SKM-1 (cell line): Measurements from ENCODE around the gene LCE7A.

Source experiments
- DNase-seq: peaks from one replicate; lab custom pipeline; 2025; ENCODE audit not compliant: unreplicated experiment; lab: John Stamatoyannopoulos, UW

The LCE7A gene

GRCh38 chr1:152879559-152880198 lies 19.9 kb downstream of the LCE7A start:
- no peak for DNase-seq

- no peak for DNase-seq
Measured at GRCh38 chr1:152880316-152880715, 20.5 kb downstream of the LCE7A start.

DNA sequence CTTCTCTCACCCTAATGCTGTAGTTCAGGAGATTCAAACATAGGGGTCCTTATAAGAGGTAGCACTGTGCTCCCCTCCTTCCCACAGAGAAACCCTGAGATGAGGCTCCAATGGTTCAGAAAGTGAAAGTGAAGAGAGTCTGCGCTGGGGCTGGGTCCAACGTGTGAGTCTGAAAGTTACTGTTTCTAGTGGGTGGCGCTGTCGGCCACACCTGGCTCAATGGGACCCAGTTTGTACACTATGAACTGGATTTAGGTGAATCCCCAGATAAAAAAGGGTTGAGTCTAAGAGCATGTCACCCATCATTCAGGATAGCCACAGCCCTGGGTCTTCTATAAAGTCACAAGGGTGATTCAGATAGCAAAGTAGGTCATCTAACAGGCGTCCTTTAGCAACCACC lies 21.1 kb downstream of the LCE7A start:
- no peak for DNase-seq

- no peak for DNase-seq
Measured at GRCh38 chr1:152884085-152884484, 24.3 kb downstream of the LCE7A start.

DNA sequence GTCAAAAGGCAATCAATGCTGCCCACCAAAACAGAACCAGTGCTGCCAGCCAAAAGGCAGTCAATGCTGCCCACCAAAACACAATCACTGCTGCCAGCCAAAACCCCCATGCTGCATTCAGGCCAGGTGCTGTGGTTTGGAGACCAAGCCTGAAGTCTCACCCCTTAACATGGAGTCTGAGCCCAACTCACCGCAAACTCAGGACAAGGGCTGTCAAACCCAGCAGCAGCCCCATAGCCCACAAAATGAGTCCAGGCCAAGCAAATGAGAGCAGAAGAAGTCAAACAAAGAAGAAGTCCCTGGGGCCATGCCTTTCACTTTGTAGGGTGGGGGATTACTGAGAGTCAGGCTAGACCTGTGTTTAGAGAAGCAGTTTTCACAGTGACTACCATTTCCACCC lies 24.7 kb downstream of the LCE7A start:
- DNase-seq = no peak

DNA sequence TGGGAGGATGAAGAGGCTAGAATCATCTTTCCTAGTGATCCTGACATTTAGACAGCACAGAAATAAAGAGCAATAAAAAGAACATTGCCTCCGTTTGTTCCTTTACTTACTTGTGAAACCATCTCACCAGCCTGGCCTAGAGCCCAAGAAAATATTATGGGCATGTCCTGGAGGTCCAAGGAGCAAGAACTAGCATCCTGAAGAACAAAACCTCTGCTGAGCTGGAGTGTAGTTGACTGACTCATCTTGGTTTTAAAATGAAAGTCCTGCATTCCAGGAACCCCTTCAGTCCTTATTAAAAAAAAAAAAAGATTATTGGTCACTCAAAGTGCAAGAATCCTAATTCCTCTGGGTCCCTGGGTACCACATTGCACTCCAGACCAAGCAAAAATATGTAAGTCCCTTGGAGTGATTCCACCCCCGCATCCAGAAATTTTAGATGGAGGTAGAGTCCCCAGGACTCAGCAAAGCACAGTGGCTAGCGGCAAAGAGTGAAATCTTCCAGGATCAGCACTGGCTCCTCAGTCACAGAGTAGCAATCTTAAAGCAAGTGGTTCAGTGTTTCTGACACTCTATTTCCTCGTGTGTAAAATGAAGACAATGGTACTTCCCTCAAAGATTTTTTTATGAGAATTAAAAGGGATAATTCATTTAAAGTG lies 25.3 kb downstream of the LCE7A start:
- no peak for DNase-seq

DNA sequence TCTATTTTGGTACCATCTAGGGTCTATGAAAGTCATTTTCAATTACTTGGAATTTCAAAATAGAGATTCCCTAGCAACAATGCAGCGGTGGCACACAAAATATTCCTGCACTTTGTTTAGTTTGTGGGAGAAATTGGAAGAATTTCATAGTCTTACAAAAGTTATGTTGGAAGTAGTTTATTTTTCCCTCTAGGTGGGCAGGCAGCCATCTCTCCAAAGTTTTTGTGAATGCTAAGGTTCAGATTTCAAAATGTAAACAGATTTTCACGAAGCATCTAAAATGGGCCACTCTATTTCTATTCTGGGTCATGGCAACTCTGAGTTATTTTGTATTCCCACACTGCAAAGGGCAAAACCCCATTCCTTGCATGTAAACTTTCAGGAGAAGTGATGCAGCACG lies 26.3 kb downstream of the LCE7A start:
- DNase-seq = no peak

DNA sequence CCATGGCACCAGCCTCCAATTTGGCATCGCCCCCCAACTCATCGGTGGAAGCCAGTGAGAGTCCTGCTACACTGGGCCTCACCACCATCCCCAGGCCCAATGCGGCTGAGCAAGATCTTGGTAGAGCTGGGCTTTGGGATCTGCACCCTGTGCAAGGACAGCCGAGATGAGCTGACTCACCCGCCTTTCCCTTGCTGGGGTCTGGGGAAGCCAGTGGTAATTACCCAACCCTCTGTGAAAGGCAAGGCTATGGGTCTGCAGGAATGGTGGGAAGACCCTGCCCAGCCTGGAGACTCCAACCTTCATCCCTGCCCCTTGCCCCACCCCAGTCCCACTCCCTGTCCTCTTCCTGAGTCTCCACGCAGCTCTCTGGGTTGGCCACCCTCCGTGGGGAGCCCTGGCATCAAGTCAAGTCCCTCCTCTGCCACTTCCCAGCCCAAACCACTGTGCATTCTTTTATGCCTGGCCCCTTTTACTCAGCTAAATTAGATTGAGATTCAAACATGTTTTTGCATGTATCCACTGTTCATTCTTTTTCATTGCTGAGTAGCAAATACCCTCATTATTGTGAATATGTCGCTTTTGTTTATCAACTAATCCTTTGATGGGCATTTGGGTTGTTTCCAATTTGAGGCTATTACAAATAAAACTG lies 27.1 kb downstream of the LCE7A start:
- no peak for DNase-seq

GRCh38 chr1:152888126-152888525 lies 28.3 kb downstream of the LCE7A start:
- no peak for DNase-seq

DNA sequence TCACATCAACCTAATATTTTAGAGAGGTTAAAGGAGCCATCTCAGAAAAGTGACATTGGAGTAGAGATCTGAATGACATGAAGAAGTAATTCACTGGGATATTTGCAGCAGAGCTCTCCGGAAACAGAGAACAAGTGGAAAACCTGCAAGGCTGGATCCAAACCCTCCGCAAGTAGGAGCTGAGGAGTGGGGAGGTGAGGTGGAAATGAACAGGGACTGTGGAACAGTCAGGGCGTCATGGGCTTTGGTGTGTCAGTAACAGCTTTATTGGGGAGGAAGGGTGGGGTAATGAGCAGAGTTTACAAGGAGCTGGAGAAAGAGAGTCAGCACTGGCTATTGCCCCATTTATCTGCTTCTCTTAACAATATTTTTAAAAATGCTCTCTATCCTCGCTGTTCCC lies 39.2 kb downstream of the LCE7A start:
- no peak for DNase-seq

DNA sequence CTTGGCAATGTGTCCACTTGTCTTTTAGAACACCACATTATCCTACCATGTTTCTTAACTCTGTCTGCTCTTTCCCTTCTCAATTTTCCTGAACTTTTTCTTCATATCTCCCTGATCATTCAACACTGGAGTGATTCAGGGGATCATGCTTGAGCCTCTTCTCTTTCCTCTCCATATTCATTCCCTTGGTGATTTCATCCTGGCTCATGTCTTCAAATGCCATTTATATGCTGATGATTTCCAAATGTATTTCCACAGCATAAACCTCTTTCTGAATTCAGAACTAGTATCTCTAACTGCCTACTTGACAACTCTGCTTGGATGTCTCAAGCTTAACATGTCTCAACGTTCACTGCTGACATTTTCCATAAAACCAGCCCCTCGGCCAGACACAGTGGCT lies 40.1 kb downstream of the LCE7A start:
- no peak for DNase-seq

DNA sequence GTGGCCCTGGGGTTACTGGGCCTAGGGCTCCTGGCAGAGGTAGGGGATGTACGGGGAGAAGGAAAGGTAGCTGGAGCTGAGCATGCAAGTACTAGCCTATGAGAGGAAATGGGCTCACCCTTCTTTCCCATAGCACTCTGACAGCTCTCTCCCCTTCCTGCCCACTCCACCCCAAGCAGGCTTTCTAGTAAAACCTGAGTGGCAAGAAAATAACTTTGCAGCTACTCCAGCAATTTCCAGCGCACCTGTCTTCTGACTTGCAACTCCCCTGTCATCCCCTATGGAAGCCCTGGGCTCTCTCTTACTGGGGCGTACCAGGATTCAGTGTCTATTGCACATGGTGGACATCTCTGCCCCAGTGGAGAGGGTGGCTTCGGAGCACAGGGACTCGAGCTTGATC lies 41.8 kb downstream of the LCE7A start:
- no peak for DNase-seq

DNA sequence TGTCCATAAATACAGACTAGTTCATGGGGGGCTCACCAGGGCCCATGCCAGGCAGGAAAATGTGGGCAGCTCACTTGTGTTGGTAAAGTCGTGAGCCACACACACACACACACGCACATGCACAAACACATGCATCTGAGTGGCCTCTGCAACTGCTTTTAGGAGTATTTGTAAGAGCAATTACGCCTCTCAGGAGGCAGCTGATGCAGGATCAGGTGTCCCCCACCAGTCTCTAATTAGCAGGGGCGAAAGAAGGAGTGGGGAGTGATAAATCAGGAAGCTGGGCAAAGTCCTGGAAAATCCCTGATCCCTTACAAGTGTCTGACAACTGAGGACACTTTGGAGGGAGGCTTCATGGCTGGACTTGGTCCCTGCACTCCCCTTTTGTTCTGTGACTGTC lies 42.8 kb downstream of the LCE7A start:
- DNase-seq = no peak

DNA sequence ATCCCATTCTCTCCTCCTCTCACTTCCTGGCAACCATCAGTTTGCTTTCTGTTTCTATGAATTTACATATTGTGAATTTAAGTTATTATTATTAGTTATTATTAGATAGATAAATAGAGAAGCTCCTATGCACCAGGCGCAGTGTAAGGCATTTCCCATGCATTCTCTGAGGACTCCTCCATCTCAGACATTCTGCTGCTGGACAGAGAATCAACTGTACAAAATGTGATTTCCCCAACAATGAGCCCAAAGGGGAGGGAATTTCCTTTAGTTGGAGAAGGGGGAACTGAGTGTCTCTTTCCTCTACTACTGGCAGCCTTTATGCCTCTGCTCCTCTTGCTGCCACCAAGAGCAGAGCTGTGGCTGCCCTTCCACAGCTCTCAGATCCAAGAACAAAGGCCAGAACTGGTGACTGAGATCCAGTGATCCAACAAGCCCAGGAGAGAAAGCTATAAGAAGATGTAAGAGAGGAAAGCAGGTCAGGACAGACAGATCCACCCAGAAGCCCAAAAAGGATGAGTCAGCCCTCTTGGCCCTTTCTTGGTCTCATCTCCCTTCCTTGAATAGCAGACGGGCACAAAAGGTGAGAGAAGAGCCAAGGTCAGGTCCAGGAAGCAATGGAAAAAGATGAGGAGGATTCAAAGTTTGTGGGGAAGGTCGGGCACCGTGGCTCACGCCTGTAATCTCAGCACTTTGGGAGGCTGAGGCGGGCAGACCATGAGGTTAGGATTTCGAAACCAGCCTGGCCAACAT lies 45.1 kb downstream of the LCE7A start:
- DNase-seq = no peak

- DNase-seq = no peak
Measured at GRCh38 chr1:152906023-152906565, 46.3 kb downstream of the LCE7A start.

DNA sequence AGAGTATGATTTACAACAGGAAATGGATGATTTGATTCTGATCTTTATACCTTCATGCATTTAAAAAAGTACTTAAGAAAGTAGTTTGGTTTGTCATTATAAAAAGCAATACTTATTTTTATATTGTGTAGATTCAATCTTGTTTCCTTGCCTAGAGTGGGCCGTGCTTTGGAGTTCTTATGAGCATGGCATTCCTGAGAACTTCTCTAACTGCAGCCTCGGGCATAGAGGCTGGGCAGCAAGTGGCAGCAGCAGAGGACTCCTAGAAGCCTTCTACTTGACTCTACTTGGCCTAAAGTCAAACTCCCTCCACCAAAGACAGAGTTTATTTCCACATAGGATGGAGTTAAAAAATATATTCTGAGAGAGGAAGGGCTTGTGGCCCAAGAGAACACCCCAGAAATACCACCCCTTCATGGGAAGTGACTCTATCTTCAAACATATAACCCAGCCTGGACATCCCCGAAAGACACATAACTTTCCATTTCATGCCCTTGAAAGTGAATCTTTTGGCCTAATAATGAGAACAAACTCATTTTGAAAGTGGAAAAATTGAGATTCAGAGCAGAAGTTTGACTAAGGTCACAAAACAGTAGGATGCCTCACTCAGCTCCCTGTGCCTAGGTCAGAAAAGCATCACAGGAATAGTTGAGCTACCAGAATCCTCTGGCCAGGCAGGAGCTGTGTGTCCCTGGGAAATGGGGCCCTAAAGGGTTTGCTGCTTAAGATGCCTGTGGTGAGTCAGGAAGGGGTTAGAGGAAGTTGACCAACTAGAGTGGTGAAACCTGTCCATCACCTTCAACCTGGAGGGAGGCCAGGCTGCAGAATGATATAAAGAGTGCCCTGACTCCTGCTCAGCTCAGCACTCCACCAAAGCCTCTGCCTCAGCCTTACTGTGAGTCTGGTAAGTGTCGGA lies 48.1 kb downstream of the LCE7A start, which contains the start of gene IVL:
Gene IVL, plus strand, starts transcription at position 861 of the 916 bp plus-strand sequence. CDS start 1,252 bp downstream, outside the sequence.
- no peak for DNase-seq

GRCh38 chr1:152909206-152909605 lies 49.4 kb downstream of the LCE7A start:
- no peak for DNase-seq
